Thyroid gland (tissue), 4 donors: Measurements from ENCODE around the gene TLE5.

Source experiments
- POLR2A ChIP-seq, 2 donors: fragments of 450-650 bp; IDR thresholded peaks; one replicate each; pipeline ENCODE4 v1.6.1; 2017; ENCODE audit warnings: antibody characterized with exemption in 2 of 2, mild to moderate bottlenecking in 2 of 2, moderate library complexity in 1 of 2
- TF ChIP-seq, protein P1 (sequence below), 6 experiments: fragments of 200-600 bp in 3 of 6; fragments of 450-650 bp in 3 of 6; sonication (generic) in 3 of 6; IDR thresholded peaks; one replicate each; pipeline ENCODE4 v1.5.1; 2016 to 2019; ENCODE audit warnings: antibody characterized with exemption in 6 of 6, mild to moderate bottlenecking in 2 of 6, inconsistent platforms in 1 of 6, moderate library complexity in 1 of 6

- TF ChIP-seq, protein P1, sequence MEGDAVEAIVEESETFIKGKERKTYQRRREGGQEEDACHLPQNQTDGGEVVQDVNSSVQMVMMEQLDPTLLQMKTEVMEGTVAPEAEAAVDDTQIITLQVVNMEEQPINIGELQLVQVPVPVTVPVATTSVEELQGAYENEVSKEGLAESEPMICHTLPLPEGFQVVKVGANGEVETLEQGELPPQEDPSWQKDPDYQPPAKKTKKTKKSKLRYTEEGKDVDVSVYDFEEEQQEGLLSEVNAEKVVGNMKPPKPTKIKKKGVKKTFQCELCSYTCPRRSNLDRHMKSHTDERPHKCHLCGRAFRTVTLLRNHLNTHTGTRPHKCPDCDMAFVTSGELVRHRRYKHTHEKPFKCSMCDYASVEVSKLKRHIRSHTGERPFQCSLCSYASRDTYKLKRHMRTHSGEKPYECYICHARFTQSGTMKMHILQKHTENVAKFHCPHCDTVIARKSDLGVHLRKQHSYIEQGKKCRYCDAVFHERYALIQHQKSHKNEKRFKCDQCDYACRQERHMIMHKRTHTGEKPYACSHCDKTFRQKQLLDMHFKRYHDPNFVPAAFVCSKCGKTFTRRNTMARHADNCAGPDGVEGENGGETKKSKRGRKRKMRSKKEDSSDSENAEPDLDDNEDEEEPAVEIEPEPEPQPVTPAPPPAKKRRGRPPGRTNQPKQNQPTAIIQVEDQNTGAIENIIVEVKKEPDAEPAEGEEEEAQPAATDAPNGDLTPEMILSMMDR (IDR thresholded peaks at IDR 0.05): no peak
- no peak for TF ChIP-seq POLR2A (IDR thresholded peaks at IDR 0.05)
Observed at GRCh38 chr19:3099347-3100145, 37.3 kb upstream of the TLE5 start.
